Measurements from ENCODE around the gene AGBL1.

The AGBL1 gene

DNA sequence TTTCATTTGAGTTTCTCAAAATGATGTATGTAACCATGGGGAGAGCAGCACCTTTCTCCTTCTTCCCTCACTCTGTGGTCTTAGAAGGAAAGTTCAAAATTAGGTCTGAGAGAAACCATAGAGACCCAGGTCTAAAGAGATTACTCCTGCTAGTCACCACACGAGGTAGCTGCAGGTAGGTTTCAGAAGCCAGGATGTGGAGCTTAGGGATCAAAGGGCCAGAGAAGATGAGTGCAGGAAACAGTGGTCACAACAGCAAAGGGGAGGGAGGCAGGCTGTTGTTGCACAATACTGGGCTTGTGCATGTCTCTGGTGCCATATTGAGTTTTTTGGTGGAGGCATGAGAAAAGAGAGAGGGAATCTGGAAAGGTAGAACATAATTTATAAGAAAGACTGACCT is 583.6 kb downstream of the AGBL1 start (continued):
- TF ChIP-seq, protein P1, sequence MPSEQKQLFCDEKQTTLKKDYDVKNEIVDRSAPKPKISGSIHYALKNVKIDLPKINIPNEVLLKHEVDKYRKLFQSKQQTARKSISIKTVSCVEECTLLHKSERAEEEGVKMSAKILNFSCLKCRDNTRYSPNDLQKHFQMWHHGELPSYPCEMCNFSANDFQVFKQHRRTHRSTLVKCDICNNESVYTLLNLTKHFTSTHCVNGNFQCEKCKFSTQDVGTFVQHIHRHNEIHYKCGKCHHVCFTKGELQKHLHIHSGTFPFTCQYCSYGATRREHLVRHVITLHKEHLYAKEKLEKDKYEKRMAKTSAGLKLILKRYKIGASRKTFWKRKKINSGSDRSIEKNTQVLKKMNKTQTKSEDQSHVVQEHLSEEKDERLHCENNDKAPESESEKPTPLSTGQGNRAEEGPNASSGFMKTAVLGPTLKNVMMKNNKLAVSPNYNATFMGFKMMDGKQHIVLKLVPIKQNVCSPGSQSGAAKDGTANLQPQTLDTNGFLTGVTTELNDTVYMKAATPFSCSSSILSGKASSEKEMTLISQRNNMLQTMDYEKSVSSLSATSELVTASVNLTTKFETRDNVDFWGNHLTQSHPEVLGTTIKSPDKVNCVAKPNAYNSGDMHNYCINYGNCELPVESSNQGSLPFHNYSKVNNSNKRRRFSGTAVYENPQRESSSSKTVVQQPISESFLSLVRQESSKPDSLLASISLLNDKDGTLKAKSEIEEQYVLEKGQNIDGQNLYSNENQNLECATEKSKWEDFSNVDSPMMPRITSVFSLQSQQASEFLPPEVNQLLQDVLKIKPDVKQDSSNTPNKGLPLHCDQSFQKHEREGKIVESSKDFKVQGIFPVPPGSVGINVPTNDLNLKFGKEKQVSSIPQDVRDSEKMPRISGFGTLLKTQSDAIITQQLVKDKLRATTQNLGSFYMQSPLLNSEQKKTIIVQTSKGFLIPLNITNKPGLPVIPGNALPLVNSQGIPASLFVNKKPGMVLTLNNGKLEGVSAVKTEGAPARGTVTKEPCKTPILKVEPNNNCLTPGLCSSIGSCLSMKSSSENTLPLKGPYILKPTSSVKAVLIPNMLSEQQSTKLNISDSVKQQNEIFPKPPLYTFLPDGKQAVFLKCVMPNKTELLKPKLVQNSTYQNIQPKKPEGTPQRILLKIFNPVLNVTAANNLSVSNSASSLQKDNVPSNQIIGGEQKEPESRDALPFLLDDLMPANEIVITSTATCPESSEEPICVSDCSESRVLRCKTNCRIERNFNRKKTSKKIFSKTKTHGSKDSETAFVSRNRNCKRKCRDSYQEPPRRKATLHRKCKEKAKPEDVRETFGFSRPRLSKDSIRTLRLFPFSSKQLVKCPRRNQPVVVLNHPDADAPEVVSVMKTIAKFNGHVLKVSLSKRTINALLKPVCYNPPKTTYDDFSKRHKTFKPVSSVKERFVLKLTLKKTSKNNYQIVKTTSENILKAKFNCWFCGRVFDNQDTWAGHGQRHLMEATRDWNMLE (tag by site-specific recombination; conservative IDR thresholded peaks at IDR 0.05; ENCODE audit: low read depth): no peak
- TF ChIP-seq SCRT1 (tag by site-specific recombination; IDR thresholded peaks at IDR 0.05; ENCODE audit: borderline replicate concordance) (no peak), ZNF146 (tag by site-specific recombination; IDR thresholded peaks at IDR 0.05) (no peak), ZNF624 (tag by site-specific recombination; IDR thresholded peaks at IDR 0.05) (no peak), ZNF2 (tag by site-specific recombination; IDR thresholded peaks at IDR 0.05) (no peak)

DNA sequence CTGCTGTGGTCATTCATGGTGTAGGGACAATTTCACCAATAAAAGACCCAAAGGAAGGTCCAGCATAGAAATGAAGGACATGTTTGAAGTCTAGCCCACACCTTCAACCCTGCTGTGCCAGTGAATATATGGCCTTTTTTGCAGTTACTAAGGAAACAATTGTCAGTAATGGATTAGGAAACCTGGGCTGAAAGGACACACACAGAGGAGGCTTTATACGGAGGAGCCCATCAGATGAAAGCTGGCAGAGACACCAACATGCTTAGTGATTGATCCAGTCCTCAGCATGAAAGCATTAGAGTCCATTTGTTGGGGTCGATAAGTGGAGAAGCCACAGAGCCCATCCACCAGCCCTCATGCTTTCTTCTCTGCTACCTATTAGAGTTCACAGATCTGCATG is 584.3 kb downstream of the AGBL1 start:
- Histone ChIP-seq H3K36me3 (ENCODE audit: control insufficient read depth in 2 of 2, insufficient read depth in 1 of 2, low read length in 2 of 2) (no peaks in the 10 kb centered on the region), H3K4me1 (ENCODE audit: control insufficient read depth, insufficient read depth, low read length) (no peaks in the 10 kb centered on the region), H3K27ac (ENCODE audit: extremely low read depth, low read depth, low read length) (no peak overlapping the region), H3K4me3 (ENCODE audit: low read depth, low read length) (no peak overlapping the region), H3K9me3 (ENCODE audit: control insufficient read depth, insufficient read depth, low read depth, low read length) (no peaks in the 10 kb centered on the region)
- CTCF ChIA-PET: no interaction called here
- TF ChIP-seq, protein P2, sequence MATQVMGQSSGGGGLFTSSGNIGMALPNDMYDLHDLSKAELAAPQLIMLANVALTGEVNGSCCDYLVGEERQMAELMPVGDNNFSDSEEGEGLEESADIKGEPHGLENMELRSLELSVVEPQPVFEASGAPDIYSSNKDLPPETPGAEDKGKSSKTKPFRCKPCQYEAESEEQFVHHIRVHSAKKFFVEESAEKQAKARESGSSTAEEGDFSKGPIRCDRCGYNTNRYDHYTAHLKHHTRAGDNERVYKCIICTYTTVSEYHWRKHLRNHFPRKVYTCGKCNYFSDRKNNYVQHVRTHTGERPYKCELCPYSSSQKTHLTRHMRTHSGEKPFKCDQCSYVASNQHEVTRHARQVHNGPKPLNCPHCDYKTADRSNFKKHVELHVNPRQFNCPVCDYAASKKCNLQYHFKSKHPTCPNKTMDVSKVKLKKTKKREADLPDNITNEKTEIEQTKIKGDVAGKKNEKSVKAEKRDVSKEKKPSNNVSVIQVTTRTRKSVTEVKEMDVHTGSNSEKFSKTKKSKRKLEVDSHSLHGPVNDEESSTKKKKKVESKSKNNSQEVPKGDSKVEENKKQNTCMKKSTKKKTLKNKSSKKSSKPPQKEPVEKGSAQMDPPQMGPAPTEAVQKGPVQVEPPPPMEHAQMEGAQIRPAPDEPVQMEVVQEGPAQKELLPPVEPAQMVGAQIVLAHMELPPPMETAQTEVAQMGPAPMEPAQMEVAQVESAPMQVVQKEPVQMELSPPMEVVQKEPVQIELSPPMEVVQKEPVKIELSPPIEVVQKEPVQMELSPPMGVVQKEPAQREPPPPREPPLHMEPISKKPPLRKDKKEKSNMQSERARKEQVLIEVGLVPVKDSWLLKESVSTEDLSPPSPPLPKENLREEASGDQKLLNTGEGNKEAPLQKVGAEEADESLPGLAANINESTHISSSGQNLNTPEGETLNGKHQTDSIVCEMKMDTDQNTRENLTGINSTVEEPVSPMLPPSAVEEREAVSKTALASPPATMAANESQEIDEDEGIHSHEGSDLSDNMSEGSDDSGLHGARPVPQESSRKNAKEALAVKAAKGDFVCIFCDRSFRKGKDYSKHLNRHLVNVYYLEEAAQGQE (tag by site-specific recombination; IDR thresholded peaks at IDR 0.05): no peak
- TF ChIP-seq ZSCAN23 (tag by site-specific recombination; IDR thresholded peaks at IDR 0.05) (no peak), ZNF514 (tag by site-specific recombination; IDR thresholded peaks at IDR 0.05) (no peak), ZNF24 (tag by site-specific recombination; IDR thresholded peaks at IDR 0.05) (no peak), ZNF747 (tag by site-specific recombination; IDR thresholded peaks at IDR 0.05) (no peak), ZNF585B (tag by site-specific recombination; IDR thresholded peaks at IDR 0.05) (no peak), OVOL3 (tag by site-specific recombination; IDR thresholded peaks at IDR 0.05) (no peak), ZNF221 (tag by site-specific recombination; IDR thresholded peaks at IDR 0.05; ENCODE audit: borderline replicate concordance) (no peak), PRDM1 (tag by site-specific recombination; IDR thresholded peaks at IDR 0.05) (no peak), ZBTB8A (tag by site-specific recombination; IDR thresholded peaks at IDR 0.05) (no peak), ZNF350 (tag by site-specific recombination; IDR thresholded peaks at IDR 0.05) (no peak), ZNF169 (tag by site-specific recombination; IDR thresholded peaks at IDR 0.05) (no peak), ZNF423 (tag by site-specific recombination; IDR thresholded peaks at IDR 0.05) (no peak), HOXD13 (CRISPR knock-in tag; IDR thresholded peaks at IDR 0.05; ENCODE audit: borderline replicate concordance) (no peak), ZNF23 (tag by site-specific recombination; IDR thresholded peaks at IDR 0.05; ENCODE audit: borderline replicate concordance) (no peak), ZNF433 (tag by site-specific recombination; IDR thresholded peaks at IDR 0.05; ENCODE audit: low read depth) (no peak), ZNF558 (tag by site-specific recombination; IDR thresholded peaks at IDR 0.05) (no peak)
- TF ChIP-seq, protein P3, sequence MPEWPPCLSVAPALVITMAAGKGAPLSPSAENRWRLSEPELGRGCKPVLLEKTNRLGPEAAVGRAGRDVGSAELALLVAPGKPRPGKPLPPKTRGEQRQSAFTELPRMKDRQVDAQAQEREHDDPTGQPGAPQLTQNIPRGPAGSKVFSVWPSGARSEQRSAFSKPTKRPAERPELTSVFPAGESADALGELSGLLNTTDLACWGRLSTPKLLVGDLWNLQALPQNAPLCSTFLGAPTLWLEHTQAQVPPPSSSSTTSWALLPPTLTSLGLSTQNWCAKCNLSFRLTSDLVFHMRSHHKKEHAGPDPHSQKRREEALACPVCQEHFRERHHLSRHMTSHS (tag by site-specific recombination; IDR thresholded peaks at IDR 0.05): no peak
- POLR2A ChIA-PET: no interaction called here
